ENCODE results near the gene RGS6.

RGS6 gene

GRCh38 chr14:72341237-72341636 lies 409.0 kb downstream of the RGS6 start:
- H3K36me3 ChIP-seq (ENCODE audit: insufficient read depth, low read depth, low read length), result no peaks in the 10 kb centered on the region

GRCh38 chr14:72341686-72342085 lies 409.5 kb downstream of the RGS6 start:
- Histone ChIP-seq H3K27ac (ENCODE audit: low read length) (no peak overlapping the region), H3K27me3 (ENCODE audit: insufficient read depth, low read length) (no peaks in the 10 kb centered on the region), H3K4me1 (ENCODE audit: insufficient read depth, low read length) (no peaks in the 10 kb centered on the region), H3K9ac (ENCODE audit: low read depth, low read length) (no peak overlapping the region), H3K9me3 (ENCODE audit: insufficient read depth, low read depth, low read length) (no peaks in the 10 kb centered on the region; the same call in none of the 2 replicates), H3K36me3 (ENCODE audit: insufficient read depth, low read depth, low read length) (no peaks in the 10 kb centered on the region), H3K4me3 (ENCODE audit: low read length) (no peak overlapping the region)

More at GRCh38 chr14:72341237-72341636, 409.0 kb downstream of the RGS6 start:
- Histone ChIP-seq H3K4me1 (ENCODE audit: insufficient read depth, low read length) (no peaks in the 10 kb centered on the region), H3K27ac (ENCODE audit: low read length) (no peak overlapping the region), H3K9me3 (ENCODE audit: insufficient read depth, low read depth, low read length) (no peaks in the 10 kb centered on the region; the same call in none of the 2 replicates), H3K4me3 (ENCODE audit: low read length) (no peak overlapping the region), H3K27me3 (ENCODE audit: insufficient read depth, low read length) (no peaks in the 10 kb centered on the region), H3K9ac (ENCODE audit: low read depth, low read length) (no peak overlapping the region)

DNA sequence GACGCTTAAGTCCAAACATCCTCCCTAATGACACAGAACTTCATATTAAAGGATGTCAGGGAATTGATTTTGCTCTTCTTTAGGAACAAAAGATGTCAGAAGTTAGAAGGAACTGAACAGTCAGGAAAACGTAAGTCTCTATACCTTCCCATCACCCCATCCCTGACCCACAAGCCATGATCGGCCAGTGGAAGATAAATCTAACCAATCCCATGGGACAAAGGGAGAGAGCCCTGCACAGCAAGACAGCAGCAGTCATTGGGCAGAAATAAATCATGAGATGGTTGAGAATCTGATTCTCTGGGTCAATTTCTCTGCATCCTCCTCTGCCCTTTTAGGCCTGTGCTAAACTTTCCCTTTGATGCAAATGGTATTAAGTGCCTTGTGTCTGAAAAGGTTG lies 414.9 kb downstream of the RGS6 start:
- Histone ChIP-seq H3K27me3 (ENCODE audit: insufficient read depth, low read length) (no peaks in the 10 kb centered on the region), H3K9ac (ENCODE audit: low read depth, low read length) (no peak overlapping the region), H3K4me3 (ENCODE audit: low read length) (no peak overlapping the region), H3K9me3 (ENCODE audit: insufficient read depth, low read depth, low read length) (no peaks in the 10 kb centered on the region; the same call in 1 of the 2 replicates), H3K27ac (ENCODE audit: low read length) (no peak overlapping the region), H3K4me1 (ENCODE audit: insufficient read depth, low read length) (no peaks in the 10 kb centered on the region), H3K36me3 (ENCODE audit: insufficient read depth, low read depth, low read length) (no peaks in the 10 kb centered on the region)

- Histone ChIP-seq H3K4me1 (ENCODE audit: insufficient read depth, low read length) (no peaks in the 10 kb centered on the region), H3K36me3 (ENCODE audit: insufficient read depth, low read depth, low read length) (no peaks in the 10 kb centered on the region), H3K9ac (ENCODE audit: low read depth, low read length) (no peak overlapping the region), H3K9me3 (ENCODE audit: insufficient read depth, low read depth, low read length) (no peaks in the 10 kb centered on the region), H3K4me3 (ENCODE audit: low read length) (no peak overlapping the region), H3K27me3 (ENCODE audit: insufficient read depth, low read length) (no peaks in the 10 kb centered on the region), H3K27ac (ENCODE audit: low read length) (no peak overlapping the region)
Observed at GRCh38 chr14:72350215-72350614, 418.0 kb downstream of the RGS6 start.

DNA sequence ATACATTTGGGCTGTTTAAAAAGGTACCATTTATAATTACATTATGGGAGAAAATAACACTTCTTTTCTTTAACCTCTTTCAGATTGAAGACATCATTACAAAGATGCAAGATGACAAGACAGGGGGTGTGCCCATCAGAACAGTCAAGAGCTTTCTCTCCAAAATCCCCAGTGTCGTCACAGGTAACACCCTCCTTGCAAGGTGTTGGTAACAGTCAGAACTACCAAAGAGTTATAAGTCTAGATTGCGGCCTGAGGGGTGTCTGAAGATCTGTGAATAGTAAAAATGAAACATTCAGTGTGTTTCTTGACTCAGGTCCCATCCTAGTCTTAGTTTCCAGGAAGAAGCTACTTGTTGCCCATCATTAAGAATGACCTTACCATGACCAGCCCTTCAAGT lies 419.8 kb downstream of the RGS6 start:
- Histone ChIP-seq H3K4me1 (ENCODE audit: insufficient read depth, low read length) (no peaks in the 10 kb centered on the region), H3K36me3 (ENCODE audit: insufficient read depth, low read depth, low read length) (no peaks in the 10 kb centered on the region), H3K9ac (ENCODE audit: low read depth, low read length) (no peak overlapping the region), H3K27ac (ENCODE audit: low read length) (no peak overlapping the region), H3K9me3 (ENCODE audit: insufficient read depth, low read depth, low read length) (no peaks in the 10 kb centered on the region), H3K27me3 (ENCODE audit: insufficient read depth, low read length) (no peaks in the 10 kb centered on the region), H3K4me3 (ENCODE audit: low read length) (no peak overlapping the region)

DNA sequence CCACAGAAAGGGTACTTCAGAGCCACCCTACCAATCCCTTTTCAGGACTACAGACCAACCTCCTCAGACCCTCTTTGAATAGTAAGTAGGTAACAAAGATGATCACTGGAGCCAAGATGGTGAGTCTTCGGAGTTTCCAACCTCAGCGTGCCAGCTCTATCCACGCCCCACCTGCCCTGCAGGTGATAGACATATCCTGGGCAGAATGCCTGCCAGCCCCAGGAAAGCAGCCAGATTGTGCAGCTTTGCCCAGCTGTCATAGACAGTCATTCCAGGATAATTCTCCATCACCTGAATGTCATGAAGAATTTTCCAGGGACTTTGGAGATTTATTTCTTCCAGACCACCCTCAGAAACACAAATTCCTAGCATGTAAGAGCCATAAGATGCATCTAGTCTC lies 434.4 kb downstream of the RGS6 start:
- Histone ChIP-seq H3K4me1 (ENCODE audit: insufficient read depth, low read length) (no peaks in the 10 kb centered on the region), H3K4me3 (ENCODE audit: low read length) (no peak overlapping the region), H3K9ac (ENCODE audit: low read depth, low read length) (no peak overlapping the region), H3K27me3 (ENCODE audit: insufficient read depth, low read length) (no peaks in the 10 kb centered on the region), H3K36me3 (ENCODE audit: insufficient read depth, low read depth, low read length) (no peaks in the 10 kb centered on the region), H3K9me3 (ENCODE audit: insufficient read depth, low read depth, low read length) (no peaks in the 10 kb centered on the region), H3K27ac (ENCODE audit: low read length) (no peak overlapping the region)

- Histone ChIP-seq H3K4me1 (ENCODE audit: insufficient read depth, low read length) (no peaks in the 10 kb centered on the region), H3K9me3 (ENCODE audit: insufficient read depth, low read depth, low read length) (no peaks in the 10 kb centered on the region), H3K27me3 (ENCODE audit: insufficient read depth, low read length) (no peaks in the 10 kb centered on the region), H3K36me3 (ENCODE audit: insufficient read depth, low read depth, low read length) (no peaks in the 10 kb centered on the region), H3K27ac (ENCODE audit: low read length) (no peak overlapping the region), H3K9ac (ENCODE audit: low read depth, low read length) (no peak overlapping the region), H3K4me3 (ENCODE audit: low read length) (no peak overlapping the region)
Observed at GRCh38 chr14:72369106-72369505, 436.9 kb downstream of the RGS6 start.

GRCh38 chr14:72377016-72377415 lies 444.8 kb downstream of the RGS6 start:
- no peak overlapping the region for H3K4me3 ChIP-seq (ENCODE audit: low read length)
- no peaks in the 10 kb centered on the region for H3K27me3 ChIP-seq (ENCODE audit: insufficient read depth, low read length)
- H3K27ac ChIP-seq (ENCODE audit: low read length), result no peak overlapping the region
- no peak overlapping the region for H3K9ac ChIP-seq (ENCODE audit: low read depth, low read length)
- no peaks in the 10 kb centered on the region for H3K4me1 ChIP-seq (ENCODE audit: insufficient read depth, low read length)
- no peaks in the 10 kb centered on the region for H3K36me3 ChIP-seq (ENCODE audit: insufficient read depth, low read depth, low read length)
- H3K9me3 ChIP-seq (ENCODE audit: insufficient read depth, low read depth, low read length), result peaks cover 4% of the 10 kb centered on the region; the same call in 1 of the 2 replicates

DNA sequence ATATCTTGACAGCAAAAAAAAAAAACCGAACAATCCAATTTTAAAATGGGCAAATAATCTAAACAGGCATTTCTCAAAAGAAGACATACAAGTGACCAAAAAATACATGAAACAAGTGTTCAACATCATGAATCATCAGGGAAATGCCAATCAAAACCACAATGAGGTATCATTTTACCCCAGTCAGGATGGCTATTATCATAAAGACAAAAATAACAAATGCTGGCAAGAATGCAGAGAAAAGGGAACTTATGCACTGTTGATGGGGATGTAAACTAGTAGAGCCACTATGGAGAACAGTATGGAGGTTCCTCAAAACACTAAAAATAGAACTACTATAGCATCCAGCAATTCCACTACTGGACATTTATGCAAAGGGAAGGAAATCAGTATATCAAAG lies 448.2 kb downstream of the RGS6 start:
- H3K36me3 ChIP-seq (ENCODE audit: insufficient read depth, low read depth, low read length), result no peaks in the 10 kb centered on the region
- no peak overlapping the region for H3K27ac ChIP-seq (ENCODE audit: low read length)
- no peak overlapping the region for H3K9ac ChIP-seq (ENCODE audit: low read depth, low read length)
- H3K4me1 ChIP-seq (ENCODE audit: insufficient read depth, low read length), result no peaks in the 10 kb centered on the region
- no peaks in the 10 kb centered on the region for H3K27me3 ChIP-seq (ENCODE audit: insufficient read depth, low read length)
- peaks cover 4% of the 10 kb centered on the region; the same call in 1 of the 2 replicates for H3K9me3 ChIP-seq (ENCODE audit: insufficient read depth, low read depth, low read length)
- no peak overlapping the region for H3K4me3 ChIP-seq (ENCODE audit: low read length)

- no peaks in the 10 kb centered on the region for H3K4me1 ChIP-seq (ENCODE audit: insufficient read depth, low read length)
- no peaks in the 10 kb centered on the region for H3K27me3 ChIP-seq (ENCODE audit: insufficient read depth, low read length)
- no peaks in the 10 kb centered on the region for H3K36me3 ChIP-seq (ENCODE audit: insufficient read depth, low read depth, low read length)
- H3K9ac ChIP-seq (ENCODE audit: low read depth, low read length), result no peak overlapping the region
- H3K27ac ChIP-seq (ENCODE audit: low read length), result no peak overlapping the region
- no peak overlapping the region for H3K4me3 ChIP-seq (ENCODE audit: low read length)
- peaks cover 4% of the 10 kb centered on the region; the same call in 1 of the 2 replicates for H3K9me3 ChIP-seq (ENCODE audit: insufficient read depth, low read depth, low read length)
Observed at GRCh38 chr14:72383865-72384264, 451.6 kb downstream of the RGS6 start.

GRCh38 chr14:72387726-72388125 lies 455.5 kb downstream of the RGS6 start:
- Histone ChIP-seq H3K9ac (ENCODE audit: low read depth, low read length) (no peak overlapping the region), H3K4me1 (ENCODE audit: insufficient read depth, low read length) (no peaks in the 10 kb centered on the region), H3K36me3 (ENCODE audit: insufficient read depth, low read depth, low read length) (no peaks in the 10 kb centered on the region), H3K27ac (ENCODE audit: low read length) (no peak overlapping the region), H3K27me3 (ENCODE audit: insufficient read depth, low read length) (no peaks in the 10 kb centered on the region), H3K9me3 (ENCODE audit: insufficient read depth, low read depth, low read length) (no peaks in the 10 kb centered on the region; the same call in 1 of the 2 replicates), H3K4me3 (ENCODE audit: low read length) (no peak overlapping the region)

- Histone ChIP-seq H3K27ac (ENCODE audit: low read length) (no peak overlapping the region), H3K4me3 (ENCODE audit: low read length) (no peak overlapping the region), H3K4me1 (ENCODE audit: insufficient read depth, low read length) (no peaks in the 10 kb centered on the region), H3K9me3 (ENCODE audit: insufficient read depth, low read depth, low read length) (peaks cover 6% of the 10 kb centered on the region), H3K27me3 (ENCODE audit: insufficient read depth, low read length) (no peaks in the 10 kb centered on the region), H3K36me3 (ENCODE audit: insufficient read depth, low read depth, low read length) (no peaks in the 10 kb centered on the region), H3K9ac (ENCODE audit: low read depth, low read length) (no peak overlapping the region)
Observed at GRCh38 chr14:72389200-72389599, 457.0 kb downstream of the RGS6 start.

All from iPS-20b (cell line).